ENCODE results near the gene GOLGA3.
"Not testable (repeated sequence)": the region's sequence is repeated elsewhere in the genome, so short reads cannot be mapped to it uniquely, and the experiment has no call there.

GOLGA3 gene

GRCh38 chr12:132812631-132813305 is 15.9 kb downstream of the GOLGA3 start:
- DNase-seq (ENCODE audit: low read depth in 2 of 2) = no peak

GRCh38 chr12:132809391-132809790 is 19.3 kb downstream of the GOLGA3 start:
- not testable (repeated sequence) for DNase-seq (ENCODE audit: low read depth in 2 of 2)

DNA sequence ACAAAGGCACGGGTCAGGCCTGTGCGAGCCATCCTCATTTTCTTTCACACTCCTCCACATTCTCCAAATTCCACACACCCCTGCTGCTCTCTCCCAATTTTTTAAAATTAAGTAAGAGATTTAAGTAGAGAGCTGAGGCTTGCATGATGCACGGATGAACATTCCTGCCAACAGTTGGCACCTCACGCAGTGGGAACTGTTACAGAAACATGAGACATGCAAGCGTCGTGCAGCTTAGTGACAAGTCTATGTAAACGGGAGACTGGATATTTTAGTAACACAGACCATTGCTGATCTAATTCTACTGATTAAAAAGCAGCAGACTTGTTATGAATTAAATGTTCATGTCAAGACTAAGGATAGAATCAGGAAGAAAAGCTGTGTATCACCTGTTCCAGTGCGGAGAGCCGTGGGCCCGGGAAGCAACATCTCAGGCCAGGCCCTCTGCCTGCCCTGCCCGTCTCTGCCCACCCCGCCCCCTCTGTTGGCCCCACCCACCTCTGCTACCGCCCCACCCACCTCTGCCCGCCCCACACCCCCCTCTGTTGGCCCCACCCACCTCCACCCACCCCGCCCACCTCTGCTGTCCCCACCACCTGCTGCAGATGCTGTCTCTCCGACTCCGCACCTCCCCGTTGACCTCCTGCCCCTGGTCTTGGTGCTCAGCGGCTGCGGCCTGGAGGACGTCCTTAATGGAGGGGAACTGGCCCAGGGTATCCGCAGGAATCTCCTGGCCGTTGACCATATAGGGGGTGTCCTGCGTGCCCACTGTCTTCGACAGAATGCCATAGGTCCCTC is 21.2 kb downstream of the GOLGA3 start:
- DNase-seq (ENCODE audit: low read depth in 2 of 2) = no peak

- DNase-seq (ENCODE audit: low read depth in 2 of 2) = no peak
Measured at GRCh38 chr12:132806857-132807256, 21.8 kb downstream of the GOLGA3 start.

DNA sequence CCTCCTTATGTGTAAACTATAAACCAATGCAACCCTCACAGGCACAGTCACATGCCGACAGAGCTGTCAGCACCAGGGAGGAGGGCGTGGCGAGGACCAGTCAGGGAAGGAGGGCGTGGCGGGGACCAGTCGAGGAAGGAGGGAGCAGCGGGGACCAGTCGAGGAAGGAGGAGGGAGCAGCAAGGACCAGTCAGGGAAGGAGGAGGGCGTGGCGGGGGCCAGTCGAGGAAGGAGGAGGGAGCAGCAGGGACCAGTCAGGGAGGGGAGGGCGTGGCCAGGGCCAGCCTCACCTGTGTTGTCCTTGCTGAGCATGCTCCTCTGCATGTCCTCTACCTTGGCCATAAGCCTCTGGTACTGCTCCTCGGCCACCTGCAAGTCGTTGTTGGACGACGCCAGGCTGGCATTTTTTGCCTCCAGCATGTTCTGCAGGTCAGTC is 24.2 kb downstream of the GOLGA3 start:
- DNase-seq (ENCODE audit: low read depth in 2 of 2) = no peak

DNA sequence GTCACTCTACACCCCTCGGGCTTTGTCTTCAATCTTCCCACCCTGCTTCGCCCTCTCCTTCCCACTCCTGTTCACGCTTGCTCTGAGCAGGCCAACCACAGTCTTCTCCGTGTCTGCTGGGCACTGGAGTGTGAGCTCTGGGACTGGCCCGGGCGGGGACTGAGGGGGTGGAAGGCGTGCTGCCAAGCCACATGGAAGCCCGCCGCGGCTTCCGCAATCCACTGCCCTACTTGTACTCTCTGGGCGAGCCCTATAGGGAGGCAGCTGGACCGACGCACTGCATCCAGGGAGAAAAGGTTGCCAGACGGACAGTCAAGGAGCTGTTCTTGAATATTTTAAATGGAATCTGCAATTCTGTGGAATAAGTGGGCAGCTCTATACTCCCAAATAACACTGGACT is 24.8 kb downstream of the GOLGA3 start:
- DNase-seq (ENCODE audit: low read depth in 2 of 2) = no peak

DNA sequence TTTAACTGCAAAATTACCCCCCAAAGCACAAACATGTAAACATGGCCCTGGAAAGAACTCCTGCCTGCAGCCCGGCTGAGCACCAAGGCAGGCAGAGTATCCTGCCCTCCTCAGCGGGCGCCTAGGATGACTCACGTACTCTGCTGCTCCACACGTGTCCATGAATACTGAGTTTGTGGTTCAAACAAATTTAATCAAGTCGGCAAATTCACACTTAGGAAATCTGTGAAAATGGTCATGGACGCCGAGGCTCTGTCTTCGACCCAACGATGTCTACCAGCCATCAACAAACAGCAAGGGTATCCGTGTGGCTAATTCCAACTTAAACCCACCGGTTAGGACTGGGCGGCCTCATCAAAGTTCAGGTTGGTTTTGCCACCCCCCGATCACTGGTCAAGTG is 25.5 kb downstream of the GOLGA3 start:
- no peak for DNase-seq (ENCODE audit: low read depth in 2 of 2)

DNA sequence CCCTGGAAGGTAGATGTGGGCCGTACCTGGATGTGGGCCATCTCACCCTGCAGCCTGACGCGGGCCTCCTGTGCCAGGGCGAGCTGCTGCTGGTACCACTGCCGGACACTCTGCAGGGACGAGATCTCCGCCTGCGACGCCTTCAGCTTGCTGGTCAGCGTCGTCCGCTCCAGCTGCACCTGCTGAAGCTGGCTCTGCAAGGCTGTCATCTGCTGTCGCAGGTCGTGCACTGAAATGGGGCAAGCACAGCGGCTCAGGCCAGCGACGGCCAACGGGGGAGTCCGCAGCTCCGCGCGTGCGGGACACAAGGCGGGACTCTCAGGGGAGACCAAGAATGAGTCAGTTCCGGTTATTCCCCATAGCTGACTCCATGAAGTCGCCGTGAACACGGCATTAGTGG is 26.9 kb downstream of the GOLGA3 start:
- DNase-seq (ENCODE audit: low read depth in 2 of 2) = no peak

DNA sequence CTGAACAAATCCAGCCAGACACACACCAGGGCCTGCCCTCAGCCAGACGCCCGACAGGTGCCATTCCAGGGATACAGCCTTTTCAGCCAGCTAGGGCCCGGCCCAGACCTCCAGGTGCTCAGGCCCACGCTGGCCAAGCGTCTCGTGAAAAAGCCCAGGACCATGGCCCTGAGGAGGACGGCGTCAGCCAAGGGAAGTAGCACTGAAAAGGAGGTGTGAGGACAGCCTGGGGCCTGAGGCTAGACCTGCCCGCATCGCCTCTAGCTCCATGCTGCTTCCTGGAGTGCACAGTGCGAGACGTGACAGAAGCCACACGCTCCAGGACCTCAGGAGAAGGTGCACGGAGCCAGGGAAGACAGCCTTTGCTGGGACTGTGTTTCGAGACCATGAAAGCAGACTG is 29.8 kb downstream of the GOLGA3 start:
- DNase-seq (ENCODE audit: low read depth in 2 of 2) = no peak

DNA sequence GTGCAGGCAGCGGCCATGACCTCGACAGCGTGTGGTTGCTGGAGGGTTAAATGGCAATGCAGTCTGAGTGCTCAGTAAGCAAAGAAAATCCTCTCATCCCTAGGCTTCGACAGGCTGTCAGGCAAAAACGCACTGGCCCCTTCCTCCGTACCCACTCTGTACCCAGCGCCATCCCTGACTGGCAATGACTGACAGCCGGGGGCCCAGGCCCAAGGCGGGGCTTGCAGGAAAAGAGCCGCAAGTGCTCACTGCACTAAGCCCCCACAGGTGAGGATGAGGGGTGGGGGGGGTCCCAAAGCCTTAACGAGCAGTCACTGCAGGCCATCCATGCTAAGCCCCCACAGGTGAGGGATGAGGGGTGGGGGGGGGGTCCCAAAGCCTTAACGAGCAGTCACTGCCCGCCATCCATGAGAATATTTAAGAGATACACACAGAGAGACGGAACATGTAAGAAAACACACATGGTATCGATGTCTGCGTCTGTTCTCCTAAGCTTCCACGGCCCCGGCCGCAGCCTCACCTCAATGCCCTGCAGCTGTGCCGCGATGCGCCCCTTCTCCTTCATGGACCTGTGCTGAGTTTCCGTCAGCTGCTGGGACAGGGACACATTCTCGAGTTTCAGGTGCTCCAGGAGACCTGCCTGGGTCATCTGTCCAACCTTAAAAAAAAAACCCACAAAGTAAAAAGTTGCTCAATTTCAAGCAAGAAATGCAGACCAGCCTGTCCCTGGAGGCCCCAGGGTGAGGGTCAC is 30.7 kb downstream of the GOLGA3 start:
- no peak for DNase-seq (ENCODE audit: low read depth in 2 of 2)

DNA sequence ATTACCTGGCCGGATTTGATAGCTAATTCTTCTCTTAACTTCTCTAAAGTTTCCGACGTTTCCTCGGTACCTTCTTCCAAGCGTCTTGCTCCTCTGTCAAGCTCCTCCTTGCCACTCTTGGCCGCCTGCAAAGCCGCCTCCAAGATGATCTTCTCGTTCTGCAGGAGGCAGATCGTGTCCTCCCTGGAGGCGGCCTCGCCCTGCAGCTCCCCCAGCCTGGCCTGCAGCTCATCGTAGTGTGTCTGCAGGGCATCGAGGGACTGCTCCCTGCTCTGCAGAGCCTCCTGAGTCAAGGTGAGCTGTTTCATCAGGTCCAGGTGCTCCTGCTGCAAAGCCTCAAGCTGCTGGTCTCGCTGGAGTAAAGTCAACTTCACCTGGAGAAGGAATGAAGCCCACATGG is 32.8 kb downstream of the GOLGA3 start:
- DNase-seq (ENCODE audit: low read depth in 2 of 2) = no peak

DNA sequence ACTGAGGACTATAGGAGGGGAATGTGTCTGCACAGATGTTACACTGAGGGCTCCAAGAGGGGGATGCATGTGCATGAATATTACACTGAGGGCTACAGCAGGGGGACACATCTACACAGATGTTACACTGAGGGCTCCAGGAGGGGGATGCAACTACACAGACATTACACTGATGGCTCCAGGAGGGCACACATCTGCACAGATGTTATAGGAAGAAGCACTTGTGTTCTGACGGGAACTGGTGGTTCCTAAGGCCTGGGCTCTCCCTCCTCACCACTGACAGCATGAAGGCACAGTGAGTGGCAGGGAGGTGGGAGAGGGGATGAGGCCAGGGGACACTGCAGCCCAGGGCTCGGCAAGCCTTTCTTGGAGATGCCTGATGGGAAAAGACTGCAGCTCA is 36.7 kb downstream of the GOLGA3 start:
- not testable (repeated sequence) for DNase-seq (ENCODE audit: low read depth in 2 of 2)

DNA sequence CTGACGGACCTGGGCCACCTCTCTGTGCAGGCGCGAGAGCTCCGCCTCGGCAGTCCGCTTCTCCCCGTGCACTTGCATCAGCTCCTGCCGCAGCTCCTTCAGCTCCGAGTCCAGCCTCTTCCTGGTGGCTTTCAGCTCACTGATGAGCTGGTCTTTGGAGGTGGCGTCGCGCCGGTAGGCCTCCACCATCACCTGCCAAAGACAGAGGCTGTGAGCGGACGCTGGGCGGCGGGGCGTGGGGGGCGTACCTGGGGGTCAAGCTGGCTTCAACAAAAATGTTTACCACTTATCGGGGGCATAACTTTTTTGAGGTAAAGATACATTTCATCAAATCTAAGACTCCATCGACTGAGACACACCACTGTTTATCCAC is 39.6 kb downstream of the GOLGA3 start:
- DNase-seq (ENCODE audit: low read depth in 2 of 2) = no peak

DNA sequence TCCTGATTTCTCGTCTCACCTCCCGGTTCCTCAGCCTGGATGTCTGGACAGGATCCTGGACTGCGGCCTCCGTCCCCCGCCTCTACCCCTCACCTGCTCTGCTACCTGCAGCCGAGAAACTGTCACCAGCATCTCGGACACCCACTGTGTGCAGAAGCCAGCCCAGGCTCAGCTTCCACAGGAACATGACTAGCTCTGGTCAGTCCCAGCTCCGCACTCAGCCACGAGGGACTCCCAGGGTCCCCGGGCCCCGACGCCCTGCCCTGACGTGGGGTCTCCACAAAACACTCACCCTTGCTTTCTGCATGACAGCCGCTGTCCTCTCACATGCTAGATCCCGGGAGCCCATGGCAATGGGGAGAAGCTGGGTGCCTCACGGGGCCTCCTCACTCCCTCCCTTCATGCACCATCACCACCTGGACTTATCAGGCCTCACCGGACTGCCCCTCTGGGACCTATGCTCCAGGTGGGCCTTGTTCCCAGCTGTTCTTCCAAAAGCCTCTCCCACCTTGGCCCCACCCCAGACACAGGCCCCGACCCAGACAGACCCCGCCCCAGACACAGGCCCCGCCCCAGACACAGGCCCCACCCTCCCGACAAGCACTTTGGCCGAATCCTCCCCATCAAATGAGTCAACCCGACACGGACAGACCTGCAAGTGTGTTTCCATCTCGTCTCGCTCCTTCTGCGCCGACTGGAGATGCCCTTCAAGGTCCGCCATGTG is 40.1 kb downstream of the GOLGA3 start:
- no peak for DNase-seq (ENCODE audit: low read depth in 2 of 2)

DNA sequence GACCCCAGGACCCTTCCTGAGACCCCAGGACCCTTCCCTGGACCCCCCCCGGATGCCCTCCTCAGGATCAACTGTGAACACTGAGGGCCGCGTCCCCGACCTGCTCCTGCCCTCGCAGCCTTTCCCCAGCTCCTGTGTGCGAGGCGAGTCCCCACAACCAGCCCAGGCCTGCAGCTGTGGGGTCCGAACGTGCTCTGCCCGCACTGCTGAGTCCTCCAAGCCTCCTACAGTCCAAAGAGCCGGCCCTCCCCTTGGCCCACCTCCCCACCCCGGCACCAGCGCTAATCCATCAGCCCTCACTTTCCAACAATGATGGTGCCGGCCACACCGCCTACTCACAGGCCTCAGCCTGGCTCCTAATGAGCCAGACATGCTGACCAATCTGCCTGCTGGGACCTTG is 40.8 kb downstream of the GOLGA3 start:
- no peak for DNase-seq (ENCODE audit: low read depth in 2 of 2)

DNA sequence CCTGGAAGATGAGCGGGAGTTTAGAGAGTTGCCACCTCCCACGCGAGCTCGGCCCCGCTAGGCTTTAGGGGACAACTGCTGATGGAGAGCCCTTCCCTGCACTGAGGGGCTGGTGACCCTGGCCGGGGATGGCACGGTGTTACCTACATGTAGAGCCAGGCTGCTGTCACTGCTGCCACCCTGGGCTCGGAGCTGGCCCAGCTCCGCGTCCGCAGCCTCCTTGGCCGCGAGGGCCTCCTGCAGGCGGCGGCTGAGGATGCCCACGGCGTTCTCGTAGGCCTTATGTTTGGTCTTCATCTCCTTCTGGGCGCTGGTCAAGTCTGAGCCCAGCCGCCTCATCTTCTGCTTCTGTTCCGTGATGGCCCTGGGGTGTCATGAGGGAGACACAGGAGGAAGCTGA is 42.5 kb downstream of the GOLGA3 start:
- DNase-seq (ENCODE audit: low read depth in 2 of 2) = no peak

- DNase-seq (ENCODE audit: low read depth in 2 of 2) = no peak
Measured at GRCh38 chr12:132784580-132784979, 44.1 kb downstream of the GOLGA3 start.

GRCh38 chr12:132783917-132784531 is 44.6 kb downstream of the GOLGA3 start:
- no peak for DNase-seq (ENCODE audit: low read depth in 2 of 2)

DNA sequence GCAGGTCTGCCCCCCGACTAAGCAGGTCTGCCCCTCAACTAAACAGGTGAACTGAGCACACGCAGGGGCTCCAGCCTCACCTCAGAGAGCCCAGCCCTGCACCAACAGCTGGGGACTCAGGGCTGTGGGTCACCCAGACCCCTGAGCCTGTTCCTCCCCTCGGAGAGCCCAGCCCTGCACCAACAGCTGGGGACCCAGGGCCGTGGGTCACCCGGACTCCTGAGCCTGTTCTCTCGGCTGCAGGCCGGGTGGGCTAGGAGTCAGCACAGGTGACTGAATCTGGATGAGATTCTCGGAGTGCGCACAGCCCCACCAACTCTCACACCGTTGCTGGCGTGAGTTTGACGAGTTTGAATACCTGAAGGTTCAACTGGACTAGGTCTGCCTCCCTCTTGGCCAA is 46.7 kb downstream of the GOLGA3 start:
- DNase-seq (ENCODE audit: low read depth in 2 of 2) = no peak

GRCh38 chr12:132779781-132780353 is 48.8 kb downstream of the GOLGA3 start:
- no peak for DNase-seq (ENCODE audit: low read depth in 2 of 2)

- DNase-seq (ENCODE audit: low read depth in 2 of 2) = no peak
Measured at GRCh38 chr12:132777614-132778013, 51.1 kb downstream of the GOLGA3 start.
